ENCODE results near the gene NHSL2.

NHSL2 gene

DNA sequence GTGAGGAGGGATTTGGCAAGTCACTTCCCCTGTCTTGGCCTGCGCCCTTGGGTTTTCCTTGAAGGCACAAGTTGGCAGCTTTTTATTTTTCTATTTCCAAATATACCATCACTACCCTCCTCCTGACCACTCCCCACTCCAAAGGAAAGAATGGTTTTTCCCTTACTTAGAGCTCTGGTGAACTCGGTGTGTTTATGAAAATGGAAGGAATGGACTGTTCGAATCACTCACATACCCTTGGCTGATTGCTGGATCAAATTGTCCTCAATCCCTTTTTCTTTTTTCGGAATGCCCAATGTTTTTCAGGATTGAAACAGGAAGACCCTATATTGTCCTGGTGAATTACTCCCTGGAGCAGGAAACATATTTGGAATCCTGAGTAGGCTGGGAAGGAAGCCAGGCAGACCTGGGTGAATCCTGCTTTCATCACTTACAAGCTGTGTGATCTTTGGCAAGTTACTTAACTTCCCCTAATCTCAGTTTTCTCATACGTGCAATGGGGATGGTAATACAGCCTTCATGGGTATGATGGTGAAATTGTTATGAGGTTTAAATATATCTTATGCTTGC, 150.4 kb downstream of the NHSL2 start:
- in situ Hi-C loops (cut with MboI; ENCODE audit: low sequenced_read_pairs), result no loop called here

DNA sequence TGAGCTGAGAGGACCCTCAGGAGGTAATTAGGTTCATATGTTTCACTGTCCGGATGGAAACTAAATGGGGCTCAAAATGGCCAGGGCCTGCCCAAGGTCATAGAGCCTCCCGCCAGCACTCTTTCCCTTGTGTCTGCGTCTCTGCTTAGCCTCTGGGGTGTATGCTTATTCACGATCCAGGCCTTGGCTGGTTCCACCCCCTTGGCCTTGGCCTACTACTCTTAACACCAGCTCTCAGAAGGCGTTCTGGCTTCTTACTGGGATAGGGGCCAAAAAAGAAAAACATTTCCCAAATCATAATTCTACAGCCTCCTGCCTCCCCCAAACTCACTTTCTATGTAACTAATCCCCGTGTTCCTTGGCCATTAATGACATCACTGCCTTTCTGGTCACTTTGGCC, 152.3 kb downstream of the NHSL2 start:
- in situ Hi-C loops (cut with MboI; ENCODE audit: low sequenced_read_pairs), result no loop called here

DNA sequence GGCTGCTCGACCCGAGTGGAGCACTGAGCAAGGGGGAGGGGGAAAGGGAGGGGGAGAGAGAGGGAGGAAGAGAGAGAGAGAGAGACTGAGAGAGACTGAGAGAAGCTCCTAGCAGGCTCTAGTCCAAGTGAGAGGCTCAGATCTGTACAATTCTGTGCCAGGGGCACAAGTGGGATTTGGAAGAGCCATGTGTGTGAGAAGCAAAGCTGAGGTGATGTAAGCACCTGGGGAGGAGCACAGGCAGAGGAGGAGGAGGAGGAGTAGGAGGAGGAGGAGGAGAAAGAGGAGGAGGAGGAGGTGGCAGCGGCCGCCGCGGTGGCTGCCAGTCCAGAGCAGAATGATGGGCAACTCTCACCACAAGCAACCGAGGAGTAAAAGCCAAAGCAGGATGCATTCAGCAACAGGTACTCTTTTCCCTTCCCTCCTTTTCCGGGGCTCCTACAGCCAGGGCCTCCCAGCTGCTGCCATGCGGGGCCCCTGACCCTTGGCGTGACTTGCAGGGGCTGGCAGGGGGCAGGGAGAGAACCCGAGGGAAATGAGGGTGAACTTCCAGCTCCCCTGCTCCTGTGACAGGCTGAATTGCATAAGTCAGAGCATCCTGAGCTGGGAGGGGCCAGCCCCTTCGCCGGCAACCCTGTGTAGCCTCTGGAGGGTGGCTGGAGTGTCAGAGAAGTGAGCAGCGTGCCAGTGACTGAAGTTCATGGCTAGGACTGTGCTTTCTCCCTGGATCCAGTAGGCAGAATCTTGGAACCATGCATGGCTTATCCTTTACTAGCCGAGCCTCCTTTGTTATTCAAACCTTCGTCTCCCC, 158.9 kb downstream of the NHSL2 start:
- in situ Hi-C loops (cut with MboI; ENCODE audit: low sequenced_read_pairs), result no loop called here

DNA sequence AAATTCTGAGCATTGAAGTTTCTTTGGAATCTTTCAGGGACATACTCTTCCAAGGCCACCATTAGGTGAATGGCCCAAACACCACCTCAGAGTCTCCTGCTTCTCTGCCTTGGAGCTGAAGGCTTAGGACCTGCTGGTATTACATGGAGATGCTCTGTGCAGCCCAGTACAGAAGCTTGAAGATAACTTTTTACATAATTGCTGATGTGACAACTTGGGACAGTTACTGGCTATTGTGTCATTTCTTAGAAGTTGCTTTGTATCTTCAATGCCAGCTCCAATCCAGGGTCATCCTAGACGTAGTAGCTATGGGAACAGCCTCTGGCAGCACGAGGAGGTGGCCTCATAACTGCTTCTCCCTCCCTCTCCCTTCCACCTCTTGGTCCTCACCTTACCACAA, 160.6 kb downstream of the NHSL2 start:
- in situ Hi-C loops (cut with MboI; ENCODE audit: low sequenced_read_pairs), result no loop called here

DNA sequence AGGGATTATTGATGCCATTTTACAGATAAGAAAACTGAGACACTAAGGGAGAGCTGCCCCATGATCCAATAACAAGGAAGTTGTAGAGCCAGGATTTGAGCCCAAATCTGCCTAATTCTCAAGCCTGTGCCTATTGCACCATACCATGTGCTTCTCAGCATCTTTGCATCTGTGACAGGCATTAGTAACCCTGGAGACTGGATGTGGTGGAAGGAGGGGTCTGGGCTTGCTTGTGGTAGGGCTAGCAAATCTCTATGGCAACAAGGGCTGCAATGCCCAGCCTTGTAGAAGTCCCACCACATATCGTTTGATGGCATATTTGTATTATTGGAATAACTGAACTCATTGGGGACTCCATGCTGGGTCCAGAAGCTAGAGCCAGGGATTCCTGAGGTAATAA, 163.0 kb downstream of the NHSL2 start:
- in situ Hi-C loops (cut with MboI; ENCODE audit: low sequenced_read_pairs), result no loop called here

DNA sequence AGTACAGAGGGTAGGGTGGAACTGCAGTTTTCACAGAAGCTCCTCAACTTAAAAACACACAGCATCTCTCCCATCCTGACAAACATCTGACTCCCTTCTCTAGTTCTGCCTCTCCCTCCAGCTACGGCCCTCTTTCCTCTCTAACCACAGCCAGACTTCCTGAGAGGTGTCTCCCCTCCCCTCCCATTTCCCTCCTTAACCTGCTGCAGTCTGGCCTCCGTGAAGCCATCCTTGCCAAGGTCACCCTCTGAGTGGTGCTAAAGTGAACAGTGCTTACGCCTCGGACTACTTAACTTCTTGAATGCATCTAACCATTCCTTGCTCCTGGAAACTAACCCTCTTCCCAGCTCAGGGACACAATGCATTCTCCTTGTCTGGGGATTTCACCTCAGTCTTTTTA, 167.8 kb downstream of the NHSL2 start:
- in situ Hi-C loops (cut with MboI; ENCODE audit: low sequenced_read_pairs), result no loop called here

DNA sequence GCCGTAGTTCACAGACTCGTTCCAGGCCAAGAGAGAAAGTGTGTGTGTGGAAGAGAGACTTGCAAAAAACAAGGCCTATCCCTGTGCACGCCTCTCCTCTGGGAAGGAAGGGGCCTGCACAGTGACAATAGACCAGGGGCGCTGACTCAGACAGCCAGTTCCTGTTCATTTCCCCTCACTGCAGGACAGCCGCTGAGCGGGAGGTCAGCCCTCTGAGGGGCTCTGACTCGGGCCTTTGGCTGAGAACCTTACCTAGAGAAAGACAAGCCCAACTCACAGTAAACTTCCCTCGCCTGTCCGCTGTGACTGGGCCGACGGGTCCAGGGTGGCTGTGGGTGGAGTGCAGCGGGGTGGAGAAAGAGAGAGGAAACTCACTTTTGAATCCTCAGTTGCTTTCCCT, 169.0 kb downstream of the NHSL2 start:
- in situ Hi-C loops (cut with MboI; ENCODE audit: low sequenced_read_pairs), result no loop called here

DNA sequence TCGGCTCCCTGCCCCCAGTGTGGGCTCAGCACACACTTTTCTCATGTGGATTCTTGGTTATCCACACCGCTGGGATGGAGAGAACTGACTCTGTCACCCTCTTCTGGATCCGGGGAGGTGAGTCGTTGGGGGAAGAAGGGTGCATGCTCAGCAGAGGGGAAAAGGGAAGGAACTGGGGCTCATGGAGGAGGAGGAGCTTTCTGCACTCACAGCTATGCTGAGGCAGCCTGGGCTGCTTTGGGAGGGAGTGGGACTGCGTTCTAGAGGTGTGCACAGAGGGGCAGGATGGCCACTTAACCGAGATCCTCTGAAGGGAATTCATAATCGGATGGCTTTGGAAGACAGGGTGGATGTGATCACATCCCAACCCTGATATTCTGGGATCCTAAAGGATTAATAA, 169.5 kb downstream of the NHSL2 start:
- in situ Hi-C loops (cut with MboI; ENCODE audit: low sequenced_read_pairs), result no loop called here

DNA sequence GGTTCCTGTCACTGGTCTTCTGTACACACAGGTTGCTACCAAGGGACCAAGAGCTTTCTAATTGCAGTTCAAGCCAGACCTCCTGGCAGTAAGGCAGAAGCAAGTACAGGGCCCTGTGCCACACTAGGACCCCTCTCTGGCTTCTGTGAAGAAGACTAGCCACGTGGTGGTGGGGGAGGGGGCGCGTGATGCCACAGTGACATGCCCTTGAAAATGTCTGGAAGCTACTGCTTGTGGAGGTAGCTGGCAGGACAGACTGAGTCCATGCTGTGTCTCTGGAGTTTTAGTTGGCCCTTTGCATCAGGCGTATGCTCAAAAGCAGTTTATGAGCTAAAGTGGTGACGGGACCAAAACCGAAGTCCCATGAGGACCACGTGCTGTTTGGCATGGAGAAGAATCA, 170.2 kb downstream of the NHSL2 start:
- in situ Hi-C loops (cut with MboI; ENCODE audit: low sequenced_read_pairs), result no loop called here

DNA sequence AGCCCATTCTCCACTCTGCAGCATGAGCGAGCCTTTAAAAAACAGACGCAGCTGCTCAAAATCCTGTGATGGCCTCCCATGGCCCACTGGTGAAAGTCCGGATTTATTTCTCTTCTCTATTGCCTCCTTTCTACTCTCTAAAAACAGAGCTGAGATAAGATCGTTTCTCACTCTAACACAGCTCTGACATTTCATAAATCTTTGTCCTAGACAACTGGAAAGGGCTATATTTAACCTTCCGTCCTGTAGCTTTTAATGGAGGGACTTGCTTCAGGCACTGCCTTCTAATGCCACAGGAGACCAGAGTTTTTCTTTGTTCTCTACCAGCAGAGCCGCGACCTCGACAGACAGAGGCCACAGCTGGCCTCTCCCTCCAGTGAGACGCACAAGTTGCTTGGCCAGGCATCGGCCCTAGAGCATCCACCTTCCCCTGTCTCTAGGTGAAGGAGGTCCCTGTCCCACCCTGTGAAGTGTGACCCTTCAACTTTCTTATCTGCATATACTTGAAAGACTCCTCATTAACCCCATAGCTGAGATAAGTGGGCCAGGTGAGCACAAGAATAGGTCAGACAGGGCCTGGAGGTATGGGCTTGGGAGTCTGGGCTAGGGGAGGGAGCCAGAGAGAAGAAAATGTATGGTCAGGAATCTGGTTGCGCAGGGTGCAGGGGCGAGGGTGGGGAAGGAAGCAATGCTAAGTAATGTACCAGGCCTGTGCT, 171.1 kb downstream of the NHSL2 start:
- in situ Hi-C loops (cut with MboI; ENCODE audit: low sequenced_read_pairs), result no loop called here

DNA sequence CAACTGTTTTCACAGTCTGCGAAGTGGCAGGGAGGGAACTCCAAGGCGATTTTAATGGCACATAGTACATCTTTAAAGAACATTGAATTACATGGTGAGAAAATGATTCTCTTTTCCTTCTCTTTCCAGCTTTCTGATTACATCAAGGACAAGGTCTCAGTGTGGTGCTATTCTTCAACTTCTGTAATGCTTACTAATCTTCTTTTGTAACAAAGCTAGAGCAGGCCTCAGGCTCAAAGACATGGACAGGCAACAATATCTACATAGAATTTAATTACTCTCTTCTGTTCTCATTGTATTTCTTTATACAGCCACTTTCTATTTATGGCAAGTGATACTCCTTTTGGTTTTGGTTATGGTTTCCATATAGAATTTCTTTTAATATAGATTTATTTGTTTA, 172.6 kb downstream of the NHSL2 start:
- in situ Hi-C loops (cut with MboI; ENCODE audit: low sequenced_read_pairs), result no loop called here

DNA sequence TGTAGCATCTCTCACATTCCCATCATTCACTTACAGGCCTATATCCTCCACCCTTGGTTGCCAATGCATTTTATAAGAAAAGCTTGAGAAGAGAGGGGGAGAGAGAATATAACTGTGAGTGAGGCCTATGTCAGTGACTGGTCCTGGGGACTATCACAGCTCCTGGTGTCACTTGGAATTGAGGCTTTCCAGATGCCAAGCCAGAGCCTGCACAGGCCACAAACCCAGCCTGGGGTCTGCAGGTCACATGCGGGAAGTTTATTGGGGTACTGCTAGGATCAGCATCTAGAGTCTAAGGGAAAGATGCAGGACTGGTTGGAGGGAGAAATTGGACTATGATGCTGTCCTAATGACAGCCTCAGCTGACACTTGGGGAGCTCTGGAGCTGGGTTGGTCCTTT, 173.5 kb downstream of the NHSL2 start:
- in situ Hi-C loops (cut with MboI; ENCODE audit: low sequenced_read_pairs), result no loop called here

DNA sequence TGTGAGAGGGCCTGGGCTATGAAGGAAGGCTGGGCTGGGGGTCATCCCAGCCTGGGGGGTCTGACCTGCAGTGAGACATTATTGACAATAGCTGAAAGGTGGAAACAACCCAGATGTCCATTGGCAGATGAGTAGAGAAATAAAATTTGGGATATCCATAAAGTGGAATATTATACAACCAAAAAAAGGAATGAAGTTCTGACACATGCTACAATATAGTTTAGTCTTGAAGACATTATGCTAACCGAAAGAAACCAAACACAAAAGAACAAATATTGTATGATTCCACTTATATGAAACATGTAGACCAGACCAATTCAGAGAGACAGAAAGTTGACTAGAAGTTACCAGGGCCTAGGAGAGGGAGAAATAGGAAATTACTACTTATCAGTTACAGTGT, 176.3 kb downstream of the NHSL2 start:
- in situ Hi-C loops (cut with MboI; ENCODE audit: low sequenced_read_pairs), result no loop called here

DNA sequence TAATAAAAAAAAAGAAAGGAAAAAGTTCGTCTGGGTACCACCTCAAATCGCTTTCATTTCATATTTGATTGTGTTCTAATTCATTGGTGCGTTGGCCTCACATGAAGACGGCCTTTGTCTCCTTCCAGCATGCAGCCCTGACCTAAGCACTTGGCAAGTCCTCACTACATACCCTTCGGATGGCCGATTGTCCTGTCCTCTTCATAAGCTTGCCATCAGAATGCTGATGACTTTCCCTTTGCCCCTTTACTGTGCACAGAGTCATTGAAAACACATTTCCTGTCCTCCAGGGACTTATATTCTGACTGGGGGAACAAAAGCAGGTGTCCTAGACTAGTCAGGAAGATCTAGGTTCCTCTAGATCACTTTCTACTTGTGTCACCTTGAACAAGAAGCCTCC, 178.1 kb downstream of the NHSL2 start:
- in situ Hi-C loops (cut with MboI; ENCODE audit: low sequenced_read_pairs), result no loop called here

DNA sequence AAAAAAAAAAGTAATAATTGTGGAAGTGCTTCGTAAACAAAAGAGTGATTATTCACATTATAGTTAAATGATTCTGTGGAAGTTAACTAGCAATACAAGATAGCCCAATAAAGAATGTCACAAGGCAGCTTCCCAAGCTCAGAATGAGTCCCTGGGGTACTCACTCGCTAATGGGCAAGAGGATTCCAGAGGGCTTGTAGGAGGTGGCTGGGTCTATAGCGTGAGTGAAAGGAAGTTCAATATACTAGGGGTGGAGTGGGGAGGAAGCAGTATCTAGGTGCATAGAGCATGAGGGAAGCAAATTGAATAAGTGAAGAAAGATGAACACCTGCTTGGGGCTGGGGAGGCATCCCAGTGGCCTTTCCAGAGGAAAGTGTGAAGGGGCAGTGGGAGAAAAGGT, 178.6 kb downstream of the NHSL2 start:
- in situ Hi-C loops (cut with MboI; ENCODE audit: low sequenced_read_pairs), result no loop called here

DNA sequence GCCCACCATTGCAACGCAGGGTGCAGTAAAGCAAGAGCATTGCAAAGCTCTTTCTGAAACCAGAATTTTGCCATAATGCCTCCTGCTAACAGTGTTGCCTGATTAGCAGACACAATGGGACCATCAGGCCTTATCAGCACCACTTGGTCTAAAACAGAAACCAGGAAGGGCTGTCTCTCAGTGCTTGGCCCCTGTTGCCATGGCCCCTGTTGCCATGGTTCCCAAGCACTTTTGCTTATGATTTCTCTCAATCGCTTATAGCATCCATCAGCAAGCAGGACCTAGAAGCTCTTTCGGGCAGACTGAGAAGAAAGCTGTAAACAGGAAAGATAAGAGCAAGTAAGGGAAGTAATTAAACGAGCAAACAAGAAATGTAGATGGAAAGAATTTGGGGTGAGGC, 184.2 kb downstream of the NHSL2 start:
- in situ Hi-C loops (cut with MboI; ENCODE audit: low sequenced_read_pairs), result no loop called here

DNA sequence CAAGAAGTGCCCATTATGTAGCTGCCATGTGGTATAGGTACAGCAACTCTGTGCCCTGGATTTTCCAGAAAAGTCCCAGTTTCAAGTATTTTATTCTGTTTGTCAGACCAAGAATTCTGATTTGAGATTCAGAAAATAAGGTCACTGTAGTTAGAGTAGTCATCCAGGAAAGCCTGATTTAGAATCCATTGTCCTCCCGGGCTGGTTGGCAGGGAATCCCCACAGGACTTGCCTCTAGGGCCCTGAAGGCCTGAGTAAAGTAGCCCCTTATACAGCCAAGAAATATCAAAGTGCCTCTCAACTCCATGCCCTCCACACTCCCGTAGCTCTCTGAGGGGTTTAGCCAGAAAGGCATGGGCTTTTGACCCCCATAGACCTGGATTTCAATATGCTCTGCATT, 184.7 kb downstream of the NHSL2 start:
- in situ Hi-C loops (cut with MboI; ENCODE audit: low sequenced_read_pairs), result no loop called here

DNA sequence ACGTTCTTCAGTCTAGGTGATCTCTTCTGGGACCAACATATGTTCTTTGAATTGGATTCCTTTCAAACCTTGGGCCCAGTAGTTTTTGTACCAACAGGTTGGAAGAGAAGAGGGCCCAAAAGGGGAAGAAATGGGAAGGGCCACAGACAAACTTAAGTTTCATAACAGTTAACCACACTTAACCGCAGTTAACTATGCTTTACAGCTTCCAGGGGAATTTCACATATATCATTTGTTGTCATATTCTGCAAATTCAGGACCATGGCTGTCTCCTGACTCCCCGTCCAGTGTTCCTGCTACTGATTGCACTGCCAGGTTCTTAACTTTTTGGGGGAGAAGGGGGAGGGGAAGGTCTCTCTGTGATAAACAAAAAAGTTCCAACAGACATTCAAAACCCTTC, 186.5 kb downstream of the NHSL2 start:
- in situ Hi-C loops (cut with MboI; ENCODE audit: low sequenced_read_pairs), result no loop called here

DNA sequence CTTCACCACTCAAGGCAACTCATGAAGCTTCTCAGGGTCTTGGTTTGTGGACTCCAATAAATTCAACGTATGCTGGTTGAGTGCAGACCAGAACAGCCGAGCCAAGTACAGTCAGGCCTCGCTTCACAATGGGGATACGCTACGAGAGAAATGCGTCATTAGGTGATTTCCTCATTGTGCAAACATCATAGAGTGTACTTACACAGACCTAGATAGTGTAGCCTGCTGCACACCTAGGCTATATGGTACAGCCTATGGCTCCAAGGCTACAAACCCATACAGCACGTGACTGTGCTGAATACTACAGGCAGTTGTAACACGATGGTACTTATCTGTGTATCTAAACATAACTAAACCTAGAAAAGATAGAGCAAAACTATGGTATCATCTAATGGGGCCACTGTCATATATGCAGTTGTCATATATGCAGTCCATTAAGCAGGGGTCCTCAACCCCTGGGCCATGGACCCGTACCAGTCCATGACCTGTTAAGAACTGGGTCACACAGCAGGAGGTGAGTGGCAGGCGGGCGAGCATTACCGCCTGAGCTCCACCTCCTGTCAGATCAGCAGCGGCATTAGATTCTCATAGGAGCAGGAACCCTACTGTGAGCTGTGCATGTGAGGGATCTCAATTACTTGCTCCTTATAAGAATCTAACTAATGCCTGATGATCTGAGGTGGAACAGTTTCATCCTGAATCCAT, 189.6 kb downstream of the NHSL2 start:
- in situ Hi-C loops (cut with MboI; ENCODE audit: low sequenced_read_pairs), result loop anchor here (25.0 kb wide), 1 partner anchor 88 kb away; no protein-coding TSS in a partner anchor

DNA sequence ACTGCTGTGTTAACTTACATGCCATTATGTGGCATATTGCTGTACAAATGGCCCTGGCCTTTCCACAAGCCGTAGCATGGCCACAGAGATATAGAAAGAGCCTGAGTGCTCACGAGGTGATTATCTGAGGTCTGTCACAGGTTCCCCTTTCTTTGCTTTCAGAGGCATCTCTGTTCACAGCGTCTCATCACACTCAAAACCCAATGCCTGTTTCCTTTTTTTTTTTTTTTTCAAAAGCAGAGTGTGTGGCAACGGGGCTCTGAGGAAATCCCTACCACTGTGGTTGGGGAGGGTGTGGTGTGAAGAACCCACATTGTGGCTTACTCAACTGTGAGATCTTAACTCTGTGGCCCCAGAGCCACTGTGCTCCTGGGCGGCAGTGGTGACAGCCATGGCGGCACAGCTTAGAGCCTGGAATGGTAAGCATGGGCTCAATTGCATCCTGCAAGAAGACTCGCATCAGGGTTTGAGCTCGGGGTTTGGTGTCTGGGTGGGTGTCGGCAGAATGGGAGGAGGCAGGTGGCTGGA, 190.2 kb downstream of the NHSL2 start:
- in situ Hi-C loops (cut with MboI; ENCODE audit: low sequenced_read_pairs), result loop anchor here (25.0 kb wide), 1 partner anchor 89 kb away; no protein-coding TSS in a partner anchor

DNA sequence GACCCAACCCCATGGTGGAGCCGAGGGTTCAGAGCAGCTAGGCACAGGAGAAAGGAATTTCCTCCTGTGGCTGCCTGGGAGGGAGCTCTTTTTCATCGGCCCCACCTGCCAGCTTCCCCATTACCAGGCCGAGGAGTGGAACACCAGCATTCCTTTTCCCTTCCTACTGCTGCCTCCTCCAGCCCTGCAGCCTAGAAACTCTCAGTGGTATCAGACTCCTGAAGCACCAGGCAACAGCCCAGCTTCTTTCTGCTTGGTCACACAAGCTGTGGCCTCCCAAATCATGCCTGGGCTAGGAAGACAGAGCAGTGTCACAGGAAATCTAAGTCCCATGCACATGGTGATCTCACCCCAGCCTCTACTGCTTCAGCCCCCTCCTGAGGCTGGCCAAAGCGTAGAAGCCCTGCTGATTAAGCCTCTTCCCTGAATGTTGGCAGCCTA, 191.0 kb downstream of the NHSL2 start:
- in situ Hi-C loops (cut with MboI; ENCODE audit: low sequenced_read_pairs), result loop anchor here (25.0 kb wide), 1 partner anchor 89 kb away; no protein-coding TSS in a partner anchor
